K562 (cell line): Measurements from ENCODE around the gene TNNI2.

Experiments used
- CHD1 ChIP-seq: fragments of 200-600 bp; sonication (generic); IDR thresholded peaks from one replicate; pipeline ENCODE4 v1.6.1; 2012; ENCODE audit warnings: mild to moderate bottlenecking, moderate library complexity, low read length, inconsistent platforms
- CHD4 ChIP-seq: fragments of 200-600 bp; sonication (generic); IDR thresholded peaks from 3 replicates; pipeline ENCODE4 v1.6.1; 2012; ENCODE audit warnings: low read depth, mild to moderate bottlenecking, mixed read lengths, low read length, inconsistent platforms; ENCODE audit not compliant: insufficient read depth, insufficient replicate concordance, poor library complexity, severe bottlenecking
- EZH2 ChIP-seq: IDR thresholded peaks from 2 replicates; pipeline ENCODE4 v1.6.1; 2012; ENCODE audit warnings: low read depth, mild to moderate bottlenecking, inconsistent platforms, low read length, borderline replicate concordance
- PBX2 ChIP-seq, 2 experiments: IDR thresholded peaks in 1 of 2; conservative IDR thresholded peaks in 1 of 2; 2 replicates each; pipeline ENCODE4 v1.6.1; 2016; ENCODE audit warnings: low read depth in 2 of 2, mild to moderate bottlenecking in 1 of 2, missing compliant biosample characterization in 1 of 2, missing genetic modification characterization in 1 of 2, moderate library complexity in 1 of 2
- POLR2G ChIP-seq: fragments of 200-400 bp; formaldehyde crosslinking; IDR thresholded peaks from 2 replicates; pipeline ENCODE4 v1.6.1; 2017; ENCODE audit warnings: low read depth, mild to moderate bottlenecking, antibody characterized with exemption, low read length, moderate library complexity
- RNF2 ChIP-seq: sonication (generic); IDR thresholded peaks from 2 replicates; pipeline ENCODE4 v1.6.1; 2016
- TFE3 ChIP-seq: fragments of 450-650 bp; formaldehyde crosslinking; IDR thresholded peaks from 2 replicates; pipeline ENCODE4 v1.4.0; 2020; ENCODE audit warnings: mild to moderate bottlenecking, mixed read lengths
- WHSC1 ChIP-seq: IDR thresholded peaks from one replicate; pipeline ENCODE4 v1.6.1; 2012; ENCODE audit warnings: low read length, control low read depth, inconsistent platforms
- ZNF41 ChIP-seq: fragments of 250-450 bp; sonication (Bioruptor Pico); conservative IDR thresholded peaks from 2 replicates; pipeline ENCODE4 v1.4.0; 2020; ENCODE audit warnings: mild to moderate bottlenecking

GRCh38 chr11:1825039-1825740 lies 13.6 kb upstream of the TNNI2 start:
- TF ChIP-seq PBX2 (CRISPR knock-in tag; IDR thresholded peaks at IDR 0.05; ENCODE audit: low read depth) (no peak), PBX2 (tag; conservative IDR thresholded peaks at IDR 0.05; ENCODE audit: low read depth) (no peak), ZNF41 (CRISPR knock-in tag) (no peak), CHD4 (no peak), CHD1 (no peak), WHSC1 (no peak), POLR2G (no peak), TFE3 (CRISPR knock-in tag) (no peak), RNF2 (no peak), EZH2 (no peak)
